GM12873 (cell line): ENCODE data around the gene EOLA1.

ENCODE experiments used
- CTCF ChIP-seq: IDR thresholded peaks from 2 replicates; pipeline ENCODE4 v1.5.1; 2012; ENCODE audit warnings: low read depth, mild to moderate bottlenecking, moderate library complexity, low read length, control low read depth; ENCODE audit not compliant: insufficient read depth; ENCODE audit errors: missing control alignments

Gene EOLA1

GRCh38 chrX:149517308-149517707, 23.5 kb upstream of the EOLA1 start:
- TF ChIP-seq CTCF, result no peak

GRCh38 chrX:149518236-149518635, 22.6 kb upstream of the EOLA1 start:
- TF ChIP-seq CTCF, result no peak

- TF ChIP-seq CTCF, result no peak
Observed at GRCh38 chrX:149521438-149521837, 19.4 kb upstream of the EOLA1 start.

- TF ChIP-seq CTCF, result no peak
Observed at GRCh38 chrX:149522916-149523315, 17.9 kb upstream of the EOLA1 start.

- TF ChIP-seq CTCF, result peak; percentile 66
Observed at GRCh38 chrX:149527705-149528104, 13.1 kb upstream of the EOLA1 start.

GRCh38 chrX:149528381-149528780, 12.4 kb upstream of the EOLA1 start:
- no peak for TF ChIP-seq CTCF

- TF ChIP-seq CTCF, result no peak
Observed at GRCh38 chrX:149531599-149531998, 9.2 kb upstream of the EOLA1 start.
